ENCODE results near the gene KCNK15. TPM values are rescaled to one million over a fixed set of nuclear protein-coding genes. Genes with fewer than 3 reads are reported as not detected.
A peak's percentile ranks its signal among the peaks of the same experiment; 100 is the strongest.

KCNK15 gene
- total RNA-seq, 1 experiment from 2014 or later = 1.4 TPM

GRCh38 chr20:44771172-44771535 lies 25.5 kb downstream of the KCNK15 start:
- H3K9me3 Mint-ChIP-seq (ENCODE audit: unreplicated experiment) = peaks cover 4% of the 10 kb centered on the region
- no peak for TF ChIP-seq CTCF (IDR thresholded peaks at IDR 0.05; ENCODE audit: unreplicated experiment)
- ChIA-PET POLR2A (interaction anchor here (0.7 kb wide), 1 partner anchor 23 kb away, joined by 3 read pairs; no protein-coding TSS in a partner anchor), CTCF (interaction anchor here (1.0 to 1.9 kb wide), 4 partner anchors 23 to 96 kb away, joined by 3 to 8 read pairs (median 4); no protein-coding TSS in a partner anchor)
- peaks cover 4% of the 10 kb centered on the region for H3K4me1 Mint-ChIP-seq (ENCODE audit: insufficient read depth, unreplicated experiment)
- peaks cover 27% of the 10 kb centered on the region for H3K27me3 Mint-ChIP-seq (ENCODE audit: insufficient read depth, unreplicated experiment)
- H3K4me3 Mint-ChIP-seq (ENCODE audit: unreplicated experiment) = no peak overlapping the region
- no peak overlapping the region for H3K27ac Mint-ChIP-seq (ENCODE audit: low read depth, unreplicated experiment)
- no peak for DNase-seq (ENCODE audit: unreplicated experiment)
- H3K36me3 Mint-ChIP-seq (ENCODE audit: insufficient read depth, unreplicated experiment) = no peaks in the 10 kb centered on the region
- BruUV-seq (replicated peaks) = no TSS peak
- intact Hi-C loops (cut with micrococcal nuclease) = no loop called here

- CTCF ChIA-PET = interaction anchor here (0.7 to 1.9 kb wide), 3 partner anchors 12 to 95 kb away, joined by 3 to 8 read pairs (median 4); no protein-coding TSS in a partner anchor
Measured at GRCh38 chr20:44772636-44773035, 27.0 kb downstream of the KCNK15 start.

GRCh38 chr20:44773070-44773829 lies 27.6 kb downstream of the KCNK15 start:
- Mint-ChIP-seq H3K27me3 (ENCODE audit: insufficient read depth, unreplicated experiment) (peaks cover 18% of the 10 kb centered on the region), H3K9me3 (ENCODE audit: unreplicated experiment) (no peaks in the 10 kb centered on the region), H3K4me1 (ENCODE audit: insufficient read depth, unreplicated experiment) (no peaks in the 10 kb centered on the region), H3K4me3 (ENCODE audit: unreplicated experiment) (no peak overlapping the region), H3K27ac (ENCODE audit: low read depth, unreplicated experiment) (no peak overlapping the region), H3K36me3 (ENCODE audit: insufficient read depth, unreplicated experiment) (no peaks in the 10 kb centered on the region)
- no peak for TF ChIP-seq CTCF (IDR thresholded peaks at IDR 0.05; ENCODE audit: unreplicated experiment)
- BruUV-seq (replicated peaks) = no TSS peak
- ChIA-PET CTCF (interaction anchor here (0.7 to 1.9 kb wide), 3 partner anchors 11 to 94 kb away, joined by 3 to 8 read pairs (median 4); no protein-coding TSS in a partner anchor), POLR2A (interaction anchor here (0.6 to 1.1 kb wide), 5 partner anchors 9 to 330 kb away, joined by 3 to 4 read pairs (median 3); no protein-coding TSS in a partner anchor)
- intact Hi-C loops (cut with micrococcal nuclease) = no loop called here
- no peak for DNase-seq (ENCODE audit: unreplicated experiment)

More at GRCh38 chr20:44772636-44773035, 27.0 kb downstream of the KCNK15 start:
- intact Hi-C loops (cut with micrococcal nuclease) = no loop called here
- Mint-ChIP-seq H3K4me1 (ENCODE audit: insufficient read depth, unreplicated experiment) (no peaks in the 10 kb centered on the region), H3K4me3 (ENCODE audit: unreplicated experiment) (no peak overlapping the region), H3K27ac (ENCODE audit: low read depth, unreplicated experiment) (no peak overlapping the region), H3K27me3 (ENCODE audit: insufficient read depth, unreplicated experiment) (peaks cover 20% of the 10 kb centered on the region), H3K9me3 (ENCODE audit: unreplicated experiment) (no peaks in the 10 kb centered on the region), H3K36me3 (ENCODE audit: insufficient read depth, unreplicated experiment) (no peaks in the 10 kb centered on the region)
- DNase-seq (ENCODE audit: unreplicated experiment) = peak; percentile 16
- BruUV-seq (replicated peaks) = no TSS peak
- POLR2A ChIA-PET = interaction anchor here (0.6 to 1.1 kb wide), 5 partner anchors 9 to 330 kb away, joined by 3 to 4 read pairs (median 3); no protein-coding TSS in a partner anchor
- no peak for TF ChIP-seq CTCF (IDR thresholded peaks at IDR 0.05; ENCODE audit: unreplicated experiment)

GRCh38 chr20:44776980-44777379 lies 31.3 kb downstream of the KCNK15 start:
- H3K27ac Mint-ChIP-seq (ENCODE audit: low read depth, unreplicated experiment) = no peak overlapping the region
- H3K27me3 Mint-ChIP-seq (ENCODE audit: insufficient read depth, unreplicated experiment) = no peaks in the 10 kb centered on the region
- intact Hi-C loops (cut with micrococcal nuclease) = no loop called here
- no peak for TF ChIP-seq CTCF (IDR thresholded peaks at IDR 0.05; ENCODE audit: unreplicated experiment)
- no peaks in the 10 kb centered on the region for H3K4me1 Mint-ChIP-seq (ENCODE audit: insufficient read depth, unreplicated experiment)
- H3K4me3 Mint-ChIP-seq (ENCODE audit: unreplicated experiment) = no peak overlapping the region
- ChIA-PET CTCF (interaction anchor here (0.6 to 1.8 kb wide), 8 partner anchors 10 to 335 kb away, joined by 3 to 6 read pairs (median 3); no protein-coding TSS in a partner anchor), POLR2A (interaction anchor here (0.7 to 1.4 kb wide), 3 partner anchors 9 to 22 kb away, joined by 3 to 6 read pairs (median 5); no protein-coding TSS in a partner anchor)
- H3K9me3 Mint-ChIP-seq (ENCODE audit: unreplicated experiment) = no peaks in the 10 kb centered on the region
- BruUV-seq (replicated peaks) = no TSS peak
- no peaks in the 10 kb centered on the region for H3K36me3 Mint-ChIP-seq (ENCODE audit: insufficient read depth, unreplicated experiment)
- DNase-seq (ENCODE audit: unreplicated experiment) = peak; percentile 53

Data from MCF 10A (cell line).